K562 (cell line): ENCODE measurements around the gene ASB18. TPM values are rescaled to one million over a fixed set of nuclear protein-coding genes. Genes with fewer than 3 reads are reported as not detected.

ENCODE experiments used
- MIER1 ChIP-seq: fragments of 450-650 bp; IDR thresholded peaks from 2 replicates; pipeline ENCODE4 v1.6.1; 2016; ENCODE audit warnings: antibody characterized with exemption, mild to moderate bottlenecking, low read depth
- SIN3A ChIP-seq, 2 experiments: fragments of 150-350 bp in 1 of 2; IDR thresholded peaks; 2 replicates each; pipeline ENCODE4 v1.6.1; 2011 to 2016; ENCODE audit warnings: borderline replicate concordance in 2 of 2, low read depth in 2 of 2, low read length in 2 of 2, mild to moderate bottlenecking in 2 of 2, moderate library complexity in 2 of 2; ENCODE audit not compliant: control insufficient read depth in 1 of 2
- U2AF2 ChIP-seq: fragments of 200-400 bp; formaldehyde crosslinking; optimal IDR thresholded peaks from 2 replicates; pipeline ENCODE3; 2017; ENCODE audit warnings: low read depth, mild to moderate bottlenecking, low read length
- ZNF449 ChIP-seq: fragments of 250-450 bp; sonication (Bioruptor Pico); IDR thresholded peaks from 2 replicates; pipeline ENCODE4 v1.8.0; 2022; ENCODE audit warnings: moderate library complexity, mild to moderate bottlenecking, inconsistent platforms
- ZNF764 ChIP-seq: fragments of 250-450 bp; sonication (Bioruptor Pico); IDR thresholded peaks from 2 replicates; pipeline ENCODE4 v1.4.0; 2020; ENCODE audit warnings: low read depth, mild to moderate bottlenecking, moderate library complexity
- polyA plus RNA-seq, 8 experiments: library from polyadenylated mRNA; depleted of rRNA in 4 of 8; stranded (reverse) in 5 of 8; unstranded in 3 of 8; fragments of >200 nt; fragmentation: Nextera tagmentation in 2 of 8; fragmentation: Illumina TruSeq in 1 of 8; extraction: Ambion mirVana in 2 of 8; extraction: Trizol in 1 of 8; gene quantifications; 2 replicates each; pipeline versions ENCODE4 v1.2.1 to v1.2.3, GENCODE V29; 2011 to 2014; ENCODE audit warnings: inconsistent platforms in 1 of 8, missing spikeins in 1 of 8
- total RNA-seq, 7 experiments: library from RNA; depleted of rRNA in 6 of 7; stranded (reverse); fragments of >200 nt in 6 of 7; fragmentation: Illumina TruSeq in 2 of 7; extraction: Trizol in 2 of 7; gene quantifications; 2 replicates each; pipeline versions ENCODE4 v1.2.1 to v1.2.3, GENCODE V29; 2011 to 2021; ENCODE audit warnings: low replicate concordance in 1 of 7
- TF ChIP-seq, protein P1 (sequence below): fragments of 450-650 bp; IDR thresholded peaks from 2 replicates; pipeline ENCODE4 v1.6.1; 2016; ENCODE audit warnings: low read depth, mild to moderate bottlenecking, moderate library complexity
- TF ChIP-seq, protein P2 (sequence below): fragments of 450-650 bp; IDR thresholded peaks from one replicate; pipeline ENCODE4 v1.6.1; 2018; ENCODE audit warnings: mild to moderate bottlenecking, moderate library complexity; ENCODE audit not compliant: partially characterized antibody

Gene ASB18
- total and polyA plus RNA-seq, 9 of the 15 experiments (the other 6 are each of a cell fraction or from before 2014, with no cell fraction given) = not detected

- no peak for TF ChIP-seq SIN3A (IDR thresholded peaks at IDR 0.05; ENCODE audit: borderline replicate concordance in 2 of 2, control insufficient read depth in 1 of 2, low read depth in 2 of 2, low read length in 2 of 2)
- TF ChIP-seq, protein P1, sequence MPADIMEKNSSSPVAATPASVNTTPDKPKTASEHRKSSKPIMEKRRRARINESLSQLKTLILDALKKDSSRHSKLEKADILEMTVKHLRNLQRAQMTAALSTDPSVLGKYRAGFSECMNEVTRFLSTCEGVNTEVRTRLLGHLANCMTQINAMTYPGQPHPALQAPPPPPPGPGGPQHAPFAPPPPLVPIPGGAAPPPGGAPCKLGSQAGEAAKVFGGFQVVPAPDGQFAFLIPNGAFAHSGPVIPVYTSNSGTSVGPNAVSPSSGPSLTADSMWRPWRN = no peak
- TF ChIP-seq U2AF2 = no peak
- TF ChIP-seq MIER1 = no peak
- no peak for TF ChIP-seq ZNF764
- TF ChIP-seq, protein P2, sequence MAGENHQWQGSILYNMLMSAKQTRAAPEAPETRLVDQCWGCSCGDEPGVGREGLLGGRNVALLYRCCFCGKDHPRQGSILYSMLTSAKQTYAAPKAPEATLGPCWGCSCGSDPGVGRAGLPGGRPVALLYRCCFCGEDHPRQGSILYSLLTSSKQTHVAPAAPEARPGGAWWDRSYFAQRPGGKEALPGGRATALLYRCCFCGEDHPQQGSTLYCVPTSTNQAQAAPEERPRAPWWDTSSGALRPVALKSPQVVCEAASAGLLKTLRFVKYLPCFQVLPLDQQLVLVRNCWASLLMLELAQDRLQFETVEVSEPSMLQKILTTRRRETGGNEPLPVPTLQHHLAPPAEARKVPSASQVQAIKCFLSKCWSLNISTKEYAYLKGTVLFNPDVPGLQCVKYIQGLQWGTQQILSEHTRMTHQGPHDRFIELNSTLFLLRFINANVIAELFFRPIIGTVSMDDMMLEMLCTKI = no peak
- TF ChIP-seq ZNF449 (CRISPR knock-in tag) = no peak
These were observed 11.6 kb downstream of the ASB18 start (continued) for GRCh38 chr2:236252602-236253001.
